ENCODE measurements around the gene NOP56. TPM values are rescaled to one million over a fixed set of nuclear protein-coding genes. Genes with fewer than 3 reads are reported as not detected.
"Not testable (repeated sequence)": the region's sequence is repeated elsewhere in the genome, so short reads cannot be mapped to it uniquely, and the experiment has no call there.

The NOP56 gene
- total RNA-seq, 1 donor from 2014 or later: 288 TPM

- Histone ChIP-seq H3K4me2 (no peak overlapping the region), H4K20me1 (ENCODE audit: low read depth) (no peaks in the 10 kb centered on the region), H3K27me3 (peaks cover 57% of the 10 kb centered on the region), H3K27ac (no peak overlapping the region), H3K9ac (no peak overlapping the region), H3K4me1 (no peaks in the 10 kb centered on the region), H3F3A (ENCODE audit: low read depth) (no peaks in the 10 kb centered on the region), H2AFZ (replicated peaks) (no peak overlapping the region), H3K9me3 (ENCODE audit: low read depth) (no peaks in the 10 kb centered on the region), H3K79me2 (ENCODE audit: low read depth) (no peaks in the 10 kb centered on the region), H3K36me3 (no peaks in the 10 kb centered on the region), H3K4me3 (no peak overlapping the region)
- TF ChIP-seq EZH2phosphoT487 (IDR thresholded peaks at IDR 0.05) (no peak), CTCF (IDR thresholded peaks at IDR 0.05) (no peak), EZH2 (IDR thresholded peaks at IDR 0.05) (no peak)
- H3K4me1 Mint-ChIP-seq: no peaks in the 10 kb centered on the region
- H3K9me3 Mint-ChIP-seq: no peaks in the 10 kb centered on the region
- H3K27ac Mint-ChIP-seq: no peak overlapping the region
- no peak for DNase-seq (ENCODE audit: low spot score)
- H3K4me3 Mint-ChIP-seq: no peak overlapping the region
- no peaks in the 10 kb centered on the region for H3K36me3 Mint-ChIP-seq
- peaks cover 3% of the 10 kb centered on the region for H3K27me3 Mint-ChIP-seq (ENCODE audit: insufficient read depth, low read depth)
These were observed 20.0 kb downstream of the NOP56 start for GRCh38 chr20:2672446-2672845.

- Mint-ChIP-seq H3K4me3 (no peak overlapping the region), H3K9me3 (no peaks in the 10 kb centered on the region), H3K27ac (no peak overlapping the region), H3K4me1 (no peaks in the 10 kb centered on the region), H3K36me3 (no peaks in the 10 kb centered on the region), H3K27me3 (ENCODE audit: insufficient read depth, low read depth) (peaks cover 3% of the 10 kb centered on the region)
- Histone ChIP-seq H3K27ac (no peak overlapping the region), H3K27me3 (peaks cover 57% of the 10 kb centered on the region), H3F3A (ENCODE audit: low read depth) (no peaks in the 10 kb centered on the region), H3K36me3 (no peaks in the 10 kb centered on the region), H3K4me3 (no peak overlapping the region), H3K4me2 (no peak overlapping the region), H2AFZ (replicated peaks) (no peak overlapping the region), H3K9ac (no peak overlapping the region), H3K9me3 (ENCODE audit: low read depth) (no peaks in the 10 kb centered on the region), H3K4me1 (no peaks in the 10 kb centered on the region), H3K79me2 (ENCODE audit: low read depth) (no peaks in the 10 kb centered on the region), H4K20me1 (ENCODE audit: low read depth) (no peaks in the 10 kb centered on the region)
- TF ChIP-seq EZH2phosphoT487 (IDR thresholded peaks at IDR 0.05): no peak
- no peak for TF ChIP-seq CTCF (IDR thresholded peaks at IDR 0.05)
- no peak for TF ChIP-seq EZH2 (IDR thresholded peaks at IDR 0.05)
- no peak for DNase-seq (ENCODE audit: low spot score)
These were observed 21.0 kb downstream of the NOP56 start for GRCh38 chr20:2673453-2673852.

GRCh38 chr20:2680046-2680445, 27.6 kb downstream of the NOP56 start:
- peaks cover 73% of the 10 kb centered on the region for H3K27me3 ChIP-seq
- no peaks in the 10 kb centered on the region for H3K36me3 ChIP-seq
- H3K9me3 Mint-ChIP-seq: no peaks in the 10 kb centered on the region
- H3K4me3 ChIP-seq: no peak overlapping the region
- no peaks in the 10 kb centered on the region for H3K4me1 Mint-ChIP-seq
- H3K79me2 ChIP-seq (ENCODE audit: low read depth): no peaks in the 10 kb centered on the region
- DNase-seq (ENCODE audit: low spot score): no peak
- TF ChIP-seq EZH2 (IDR thresholded peaks at IDR 0.05): no peak
- TF ChIP-seq CTCF (IDR thresholded peaks at IDR 0.05): no peak
- no peak for TF ChIP-seq EZH2phosphoT487 (IDR thresholded peaks at IDR 0.05)
- H3K27me3 Mint-ChIP-seq (ENCODE audit: insufficient read depth, low read depth): peaks cover 5% of the 10 kb centered on the region
- H3K4me3 Mint-ChIP-seq: no peak overlapping the region
- H2AFZ ChIP-seq (replicated peaks): no peak overlapping the region
- no peak overlapping the region for H3K9ac ChIP-seq
- no peak overlapping the region for H3K4me2 ChIP-seq
- H3K27ac Mint-ChIP-seq: no peak overlapping the region
- no peak overlapping the region for H3K27ac ChIP-seq
- no peaks in the 10 kb centered on the region for H3F3A ChIP-seq (ENCODE audit: low read depth)
- no peaks in the 10 kb centered on the region for H3K9me3 ChIP-seq (ENCODE audit: low read depth)
- H3K36me3 Mint-ChIP-seq: no peaks in the 10 kb centered on the region
- no peaks in the 10 kb centered on the region for H3K4me1 ChIP-seq
- no peaks in the 10 kb centered on the region for H4K20me1 ChIP-seq (ENCODE audit: low read depth)

- not testable (repeated sequence) for H3K4me3 ChIP-seq; DNase-seq (ENCODE audit: low spot score); H3K27ac ChIP-seq; H3K4me1 ChIP-seq; H3K27ac Mint-ChIP-seq; H3K9me3 ChIP-seq (ENCODE audit: low read depth); H3K79me2 ChIP-seq (ENCODE audit: low read depth); H3K9me3 Mint-ChIP-seq; H3K36me3 Mint-ChIP-seq; H3K36me3 ChIP-seq; H3K4me3 Mint-ChIP-seq; H4K20me1 ChIP-seq (ENCODE audit: low read depth); H2AFZ ChIP-seq (replicated peaks); H3K9ac ChIP-seq; H3K4me2 ChIP-seq; H3K4me1 Mint-ChIP-seq; H3F3A ChIP-seq (ENCODE audit: low read depth); H3K27me3 Mint-ChIP-seq (ENCODE audit: insufficient read depth, low read depth)
- peaks cover 84% of the 10 kb centered on the region for H3K27me3 ChIP-seq
These were observed 29.6 kb downstream of the NOP56 start for GRCh38 chr20:2682040-2682439.

- peaks cover 89% of the 10 kb centered on the region for H3K27me3 ChIP-seq
- H3K36me3 Mint-ChIP-seq; H3K4me1 ChIP-seq; H3K9me3 ChIP-seq (ENCODE audit: low read depth); H4K20me1 ChIP-seq (ENCODE audit: low read depth); H3K27ac ChIP-seq; H3K36me3 ChIP-seq; H3K9me3 Mint-ChIP-seq; H3K4me1 Mint-ChIP-seq; H2AFZ ChIP-seq (replicated peaks); H3K9ac ChIP-seq; DNase-seq (ENCODE audit: low spot score); H3K4me3 ChIP-seq; H3F3A ChIP-seq (ENCODE audit: low read depth); H3K4me3 Mint-ChIP-seq; H3K79me2 ChIP-seq (ENCODE audit: low read depth); H3K27ac Mint-ChIP-seq; H3K4me2 ChIP-seq: not testable (repeated sequence)
- H3K27me3 Mint-ChIP-seq (ENCODE audit: insufficient read depth, low read depth): peaks cover 21% of the 10 kb centered on the region
These were observed 32.4 kb downstream of the NOP56 start for GRCh38 chr20:2684817-2685216.
